ENCODE data around the gene LRP1. TPM values are rescaled to one million over a fixed set of nuclear protein-coding genes. Genes with fewer than 3 reads are reported as not detected.

The LRP1 gene
- total RNA-seq, 1 donor from 2014 or later, result 253 TPM

DNA sequence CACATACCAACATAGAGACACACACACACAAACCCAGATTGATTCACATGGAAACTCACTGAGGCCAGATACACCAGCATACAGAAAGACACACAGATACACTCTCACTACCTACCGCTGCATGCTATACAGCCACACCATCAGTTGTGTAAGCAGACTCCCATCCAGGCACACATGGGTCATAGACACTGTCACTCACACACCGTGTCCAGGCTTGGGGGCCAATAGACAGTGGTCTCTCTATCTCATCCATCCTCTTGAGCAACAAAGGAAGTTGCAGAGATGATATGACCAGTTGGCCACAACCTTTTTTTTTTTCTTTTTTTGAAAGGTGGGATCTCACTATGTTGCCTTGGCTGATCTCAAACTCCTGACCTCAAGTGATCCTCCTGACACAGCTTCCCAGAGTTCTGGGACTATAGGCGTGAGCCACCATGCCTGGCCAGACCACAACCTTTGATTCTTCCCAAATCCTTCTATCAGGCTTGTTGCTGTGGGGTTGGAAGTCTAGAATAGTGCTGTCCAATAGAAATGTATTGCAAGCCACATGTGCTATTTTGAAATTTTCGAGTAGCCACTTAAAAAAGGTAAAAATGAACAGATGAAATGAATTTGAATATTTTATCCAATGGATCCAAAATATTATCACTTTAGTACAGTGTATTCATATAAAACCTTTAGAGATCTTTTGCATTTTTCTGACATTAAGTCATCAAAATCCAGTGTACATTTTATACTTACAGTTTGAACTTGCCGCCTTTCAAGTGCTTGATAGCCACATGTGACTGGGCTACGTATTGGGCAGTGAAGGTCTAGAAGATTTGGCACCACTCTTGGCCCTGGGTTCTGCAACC is 11.7 kb downstream of the LRP1 start:
- Mint-ChIP-seq H3K9me3 (no peaks in the 10 kb centered on the region), H3K36me3 (peaks cover 24% of the 10 kb centered on the region), H3K27ac (no peak overlapping the region), H3K4me3 (no peak overlapping the region), H3K4me1 (peaks cover 10% of the 10 kb centered on the region), H3K27me3 (ENCODE audit: low read depth) (no peaks in the 10 kb centered on the region)
- TF ChIP-seq, protein P1, sequence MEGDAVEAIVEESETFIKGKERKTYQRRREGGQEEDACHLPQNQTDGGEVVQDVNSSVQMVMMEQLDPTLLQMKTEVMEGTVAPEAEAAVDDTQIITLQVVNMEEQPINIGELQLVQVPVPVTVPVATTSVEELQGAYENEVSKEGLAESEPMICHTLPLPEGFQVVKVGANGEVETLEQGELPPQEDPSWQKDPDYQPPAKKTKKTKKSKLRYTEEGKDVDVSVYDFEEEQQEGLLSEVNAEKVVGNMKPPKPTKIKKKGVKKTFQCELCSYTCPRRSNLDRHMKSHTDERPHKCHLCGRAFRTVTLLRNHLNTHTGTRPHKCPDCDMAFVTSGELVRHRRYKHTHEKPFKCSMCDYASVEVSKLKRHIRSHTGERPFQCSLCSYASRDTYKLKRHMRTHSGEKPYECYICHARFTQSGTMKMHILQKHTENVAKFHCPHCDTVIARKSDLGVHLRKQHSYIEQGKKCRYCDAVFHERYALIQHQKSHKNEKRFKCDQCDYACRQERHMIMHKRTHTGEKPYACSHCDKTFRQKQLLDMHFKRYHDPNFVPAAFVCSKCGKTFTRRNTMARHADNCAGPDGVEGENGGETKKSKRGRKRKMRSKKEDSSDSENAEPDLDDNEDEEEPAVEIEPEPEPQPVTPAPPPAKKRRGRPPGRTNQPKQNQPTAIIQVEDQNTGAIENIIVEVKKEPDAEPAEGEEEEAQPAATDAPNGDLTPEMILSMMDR (IDR thresholded peaks at IDR 0.05; ENCODE audit: unreplicated experiment), result no peak
- no peak for DNase-seq (ENCODE audit: low spot score in 2 of 2, unreplicated experiment in 2 of 2)

GRCh38 chr12:57141249-57141648 is 13.0 kb downstream of the LRP1 start:
- Mint-ChIP-seq H3K9me3 (no peaks in the 10 kb centered on the region), H3K4me1 (peaks cover 7% of the 10 kb centered on the region), H3K27me3 (ENCODE audit: low read depth) (no peaks in the 10 kb centered on the region), H3K36me3 (peaks cover 31% of the 10 kb centered on the region), H3K4me3 (no peak overlapping the region), H3K27ac (peak overlapping the region; percentile 30)
- TF ChIP-seq, protein P1 (IDR thresholded peaks at IDR 0.05; ENCODE audit: unreplicated experiment), result no peak
- DNase-seq (ENCODE audit: low spot score in 2 of 2, unreplicated experiment in 2 of 2), result no peak

- Mint-ChIP-seq H3K9me3 (no peaks in the 10 kb centered on the region), H3K27ac (peak overlapping the region; percentile 71), H3K27me3 (ENCODE audit: low read depth) (no peaks in the 10 kb centered on the region), H3K4me1 (peaks cover 5% of the 10 kb centered on the region), H3K4me3 (no peak overlapping the region), H3K36me3 (peaks cover 31% of the 10 kb centered on the region)
- TF ChIP-seq, protein P1 (IDR thresholded peaks at IDR 0.05; ENCODE audit: unreplicated experiment), result no peak
- DNase-seq (ENCODE audit: low spot score in 2 of 2, unreplicated experiment in 2 of 2), result no peak
These were observed 13.8 kb downstream of the LRP1 start for GRCh38 chr12:57142121-57142520.

DNA sequence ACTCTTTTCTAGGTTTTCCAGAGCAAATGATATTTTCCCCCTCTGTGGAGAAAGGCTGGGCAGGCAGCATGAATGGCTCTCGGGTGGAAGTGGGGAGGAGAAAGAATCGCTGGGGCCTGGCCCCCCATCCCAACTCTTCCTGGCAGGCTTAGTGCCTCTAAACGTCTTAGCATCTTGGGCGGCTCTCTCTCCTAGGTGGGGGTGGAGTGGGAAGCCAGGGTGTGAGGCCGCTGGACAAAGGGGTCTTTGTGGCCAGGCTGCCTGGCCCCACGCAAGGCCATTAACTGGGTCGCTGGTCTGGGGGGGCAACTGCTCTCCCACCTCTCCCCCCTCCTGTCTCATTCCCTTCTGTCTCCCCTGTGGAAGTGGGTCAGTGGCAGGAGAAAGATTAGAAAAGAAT is 14.4 kb downstream of the LRP1 start:
- Mint-ChIP-seq H3K4me1 (peaks cover 11% of the 10 kb centered on the region), H3K36me3 (peaks cover 31% of the 10 kb centered on the region), H3K27me3 (ENCODE audit: low read depth) (no peaks in the 10 kb centered on the region), H3K27ac (no peak overlapping the region), H3K4me3 (no peak overlapping the region), H3K9me3 (no peaks in the 10 kb centered on the region)
- no peak for DNase-seq (ENCODE audit: low spot score in 2 of 2, unreplicated experiment in 2 of 2)
- TF ChIP-seq, protein P1 (IDR thresholded peaks at IDR 0.05; ENCODE audit: unreplicated experiment), result no peak

- TF ChIP-seq, protein P1 (IDR thresholded peaks at IDR 0.05; ENCODE audit: unreplicated experiment), result no peak
- H3K27me3 Mint-ChIP-seq (ENCODE audit: low read depth), result no peaks in the 10 kb centered on the region
- no peak for DNase-seq (ENCODE audit: low spot score in 2 of 2, unreplicated experiment in 2 of 2)
- no peak overlapping the region for H3K4me3 Mint-ChIP-seq
- peaks cover 18% of the 10 kb centered on the region for H3K4me1 Mint-ChIP-seq
- H3K36me3 Mint-ChIP-seq, result peaks cover 29% of the 10 kb centered on the region
- no peak overlapping the region for H3K27ac Mint-ChIP-seq
- no peaks in the 10 kb centered on the region for H3K9me3 Mint-ChIP-seq
These were observed 15.2 kb downstream of the LRP1 start for GRCh38 chr12:57143454-57143853.
